GM21576 (cell line): ENCODE data around the gene PALD1.
"Not testable (repeated sequence)": the region's sequence is repeated elsewhere in the genome, so short reads cannot be mapped to it uniquely, and the experiment has no call there.

ENCODE experiments used
- ATAC-seq: cut with Tn5 transposase; IDR thresholded peaks from one replicate; pipeline ENCODE4 v1.9.1; 2021; ENCODE audit warnings: mild to moderate bottlenecking, moderate library complexity; ENCODE audit not compliant: unreplicated experiment

PALD1 gene

DNA sequence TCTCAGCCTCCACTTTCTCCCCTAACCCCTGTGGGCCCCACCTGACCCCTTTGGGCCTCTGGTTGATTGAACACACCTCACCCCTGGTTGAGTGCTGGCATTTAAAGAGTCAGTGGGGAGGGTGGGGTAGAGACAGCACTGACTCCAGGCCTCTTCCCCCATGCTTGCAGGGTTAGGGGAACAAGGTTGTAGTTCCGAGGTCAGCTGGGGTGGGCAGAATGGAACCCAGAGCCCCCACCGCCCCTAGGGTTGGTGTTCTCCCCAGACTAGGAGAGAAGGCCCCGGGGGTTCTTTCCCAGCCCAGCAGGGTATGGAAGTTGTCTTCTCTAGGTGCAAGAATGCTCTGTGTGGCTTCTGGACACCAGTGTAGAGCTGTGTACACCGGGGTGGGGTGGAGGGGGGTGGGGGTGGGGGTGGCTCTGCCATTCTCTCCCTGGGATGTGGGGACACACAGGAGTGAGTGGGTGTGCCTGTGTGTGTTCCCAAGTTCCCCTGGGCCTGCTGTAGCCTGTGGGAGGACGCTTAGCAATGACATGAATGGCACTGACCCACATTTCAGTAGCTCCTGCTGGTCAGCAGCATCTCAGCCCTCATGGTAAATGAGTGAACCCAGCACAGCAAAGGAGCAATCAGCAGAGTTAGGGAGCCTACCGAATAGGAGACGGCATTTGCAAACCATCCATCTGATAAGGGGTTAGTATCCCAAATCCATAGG lies 90.4 kb downstream of the PALD1 start:
- no peak for ATAC-seq

GRCh38 chr10:70571236-70571635 lies 92.7 kb downstream of the PALD1 start:
- no peak for ATAC-seq

GRCh38 chr10:70571636-70572439 lies 93.3 kb downstream of the PALD1 start:
- no peak for ATAC-seq

DNA sequence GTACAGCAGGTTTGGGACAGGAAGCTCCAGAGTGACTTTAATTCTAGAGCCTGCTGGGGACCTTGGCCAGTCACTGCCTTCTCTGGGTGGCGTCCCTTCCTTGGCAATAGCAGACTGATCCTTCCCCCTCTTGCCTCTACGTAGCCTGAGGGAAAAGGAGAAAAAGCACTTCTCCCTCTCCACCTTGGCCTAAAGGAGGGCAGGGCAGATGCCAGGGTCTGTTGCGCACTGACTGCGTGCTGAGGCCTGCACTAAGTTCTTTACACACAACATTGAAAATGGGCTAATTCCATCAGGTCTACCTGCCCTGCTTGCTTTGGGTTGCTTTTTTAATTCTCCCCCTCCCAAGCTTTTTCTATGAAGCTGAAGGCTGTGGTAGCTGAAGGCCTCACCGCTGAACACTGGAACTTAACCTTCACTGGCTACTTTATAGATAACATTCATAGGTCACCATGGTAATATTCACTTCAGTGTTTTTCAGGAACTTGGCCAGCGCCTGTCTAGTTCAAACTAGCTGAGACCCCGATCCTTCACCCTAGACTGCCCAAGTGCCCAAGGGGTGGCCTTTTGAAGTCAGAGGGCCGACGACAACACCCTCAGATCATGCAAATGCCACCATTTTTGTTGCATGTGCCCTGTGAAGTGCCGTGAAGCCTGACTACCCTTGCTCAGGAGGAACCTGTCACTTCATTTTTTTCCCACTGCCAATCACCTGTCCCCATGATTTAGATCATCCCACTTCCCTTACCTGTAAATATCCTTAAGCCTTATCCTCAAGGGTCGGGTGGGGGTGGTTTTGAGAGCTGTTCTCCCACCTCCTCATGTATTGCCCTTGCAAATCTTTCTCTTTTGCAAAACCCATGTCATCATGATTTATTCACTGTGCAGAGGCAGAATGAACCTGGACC lies 95.3 kb downstream of the PALD1 start:
- ATAC-seq: no peak

DNA sequence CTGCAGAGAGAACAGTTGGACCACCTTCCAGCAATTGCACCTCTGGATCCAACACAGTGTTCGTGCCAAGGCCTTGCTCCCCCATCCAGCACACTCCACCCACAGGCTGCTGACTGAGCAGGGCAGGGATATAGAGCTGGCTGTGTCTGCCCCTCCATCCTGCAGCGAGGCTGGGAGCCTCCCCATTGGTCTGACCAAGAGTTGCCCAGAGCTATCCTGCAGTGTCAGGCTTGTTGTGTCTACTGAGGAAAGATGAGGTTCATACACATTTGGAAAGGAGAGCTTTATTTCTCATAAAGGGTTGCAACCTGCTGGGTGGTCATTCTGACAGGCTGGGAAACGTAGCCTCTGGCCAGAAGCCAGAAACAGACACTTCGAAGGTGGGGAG lies 96.9 kb downstream of the PALD1 start:
- ATAC-seq: no peak

DNA sequence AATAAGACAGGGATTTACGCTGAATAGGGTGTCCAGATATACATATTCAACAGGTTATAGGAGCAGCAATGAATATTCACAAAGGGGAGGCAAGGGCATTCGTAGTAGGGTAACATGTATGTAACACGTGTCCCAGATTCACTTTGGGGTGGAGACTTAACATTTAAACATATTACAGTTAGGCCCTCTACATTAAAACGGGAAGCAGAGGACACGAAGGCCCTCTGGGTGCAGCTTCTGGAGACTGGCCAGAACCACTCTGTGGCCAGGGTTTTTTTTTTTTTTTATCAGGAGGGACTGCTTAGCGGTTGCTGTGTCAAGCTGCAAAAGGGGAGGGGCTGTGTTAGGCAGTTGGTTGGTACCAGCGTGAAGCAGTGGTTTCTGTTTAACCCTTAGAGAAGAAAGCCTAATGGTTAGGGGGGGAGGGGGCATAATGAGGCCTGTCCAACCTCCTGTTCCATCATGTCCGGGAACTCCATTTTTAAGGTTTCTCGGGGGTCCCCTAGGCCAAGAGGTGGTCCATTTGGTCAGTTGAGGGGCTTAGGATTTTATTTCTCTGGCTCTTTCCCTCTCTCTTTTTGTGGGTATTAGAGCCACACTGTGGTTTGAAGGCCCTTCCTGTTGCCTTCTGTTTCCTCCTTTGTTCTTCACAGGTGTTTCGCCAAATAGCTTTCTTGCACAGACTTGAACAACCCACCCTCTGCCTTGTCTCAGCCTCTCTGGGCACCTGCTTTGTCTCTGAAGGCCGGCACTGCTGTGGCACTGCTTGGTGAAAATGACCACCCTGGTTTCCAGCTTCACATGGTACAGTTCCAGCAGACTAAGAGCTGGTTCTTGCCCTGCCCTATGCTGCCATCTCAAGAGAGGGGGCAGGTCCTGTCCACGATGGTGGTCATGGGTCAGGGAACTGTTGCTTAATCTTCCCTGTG lies 97.6 kb downstream of the PALD1 start:
- peak; percentile 48 for ATAC-seq

DNA sequence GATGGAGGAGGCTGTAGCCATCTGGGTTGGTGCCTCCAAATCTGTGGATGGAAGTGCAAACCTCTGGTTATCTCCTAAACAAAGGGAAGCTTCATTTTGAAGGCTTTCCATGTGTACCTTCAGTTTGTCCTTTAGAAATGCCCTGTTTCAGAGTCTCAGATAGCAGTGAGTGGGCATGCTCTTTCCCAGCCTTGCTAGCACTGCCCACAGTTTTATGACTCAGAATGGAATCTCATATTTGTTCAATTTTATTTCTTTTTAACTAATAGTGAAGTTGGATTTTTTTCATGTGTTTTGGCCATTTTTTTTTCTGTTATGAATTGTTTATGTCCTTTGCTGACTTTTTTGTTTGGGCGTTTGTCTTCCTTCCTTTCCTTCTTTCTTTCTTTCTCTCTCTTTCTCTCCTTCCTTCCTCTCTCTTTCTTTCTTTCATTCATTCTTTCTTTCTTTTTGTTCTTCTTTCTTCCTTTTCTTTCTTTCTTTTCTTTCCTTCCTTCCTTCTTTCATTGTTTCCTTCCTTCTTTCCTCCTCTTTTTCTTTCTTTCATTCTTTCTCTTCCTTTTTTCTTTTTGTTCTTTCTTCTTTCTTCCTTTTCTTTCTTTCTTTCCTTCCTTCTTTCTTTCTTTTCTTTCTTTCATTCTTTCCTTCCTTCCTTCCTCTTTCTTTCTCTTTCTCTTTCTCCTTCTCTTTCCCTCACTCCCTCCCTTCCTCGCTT lies 98.4 kb downstream of the PALD1 start:
- no peak for ATAC-seq

DNA sequence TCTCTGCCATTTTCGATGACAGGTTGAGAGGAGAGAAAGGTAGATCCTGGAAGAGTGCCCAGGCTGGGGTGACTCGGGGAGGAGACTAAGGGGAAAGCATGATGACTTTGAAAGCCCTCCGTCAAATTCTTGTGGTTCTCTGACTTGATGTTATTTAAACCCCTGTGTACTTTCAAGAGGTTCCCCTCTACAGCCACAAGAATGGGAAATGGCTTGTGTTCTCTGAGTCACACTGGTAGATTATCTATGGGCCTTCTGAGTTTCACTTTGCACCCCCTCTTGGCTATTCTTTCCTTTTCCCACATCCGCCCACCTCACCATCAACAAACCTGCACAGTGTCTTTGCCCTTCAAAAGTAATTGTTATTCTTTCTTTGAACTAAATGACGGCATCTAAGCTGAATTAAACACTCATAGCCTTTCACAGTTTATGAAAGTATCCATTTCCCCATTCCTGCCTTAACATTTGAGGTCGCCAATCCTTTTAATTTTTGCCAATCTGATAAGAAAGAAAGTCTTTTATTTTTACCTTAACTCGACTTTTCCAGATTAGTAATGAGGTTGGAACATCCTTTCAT lies 99.9 kb downstream of the PALD1 start:
- ATAC-seq: peak; percentile 54

- ATAC-seq: no peak
These were observed 100.9 kb downstream of the PALD1 start for GRCh38 chr10:70579234-70580002.

DNA sequence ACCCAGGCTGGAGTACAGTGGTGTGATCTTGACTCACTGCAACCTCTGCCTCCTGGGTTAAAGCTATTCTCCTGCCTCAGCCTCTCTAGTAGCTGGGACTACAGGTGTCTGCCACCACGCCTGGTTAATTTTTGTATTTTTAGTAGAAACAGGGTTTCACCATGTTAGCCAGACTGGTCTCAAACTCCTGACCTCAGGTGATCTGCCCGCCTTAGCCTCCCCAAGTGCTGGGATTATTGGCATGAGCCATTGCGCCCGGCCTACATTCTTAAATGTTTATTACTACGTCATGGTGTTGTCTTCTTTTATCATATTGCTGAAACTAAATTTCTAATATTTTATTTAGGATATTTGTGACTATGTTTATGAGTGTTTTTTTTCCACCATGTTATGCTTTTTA lies 102.6 kb downstream of the PALD1 start:
- not testable (repeated sequence) for ATAC-seq

- ATAC-seq: no peak
These were observed 104.5 kb downstream of the PALD1 start for GRCh38 chr10:70582793-70583668.

- ATAC-seq: no peak
These were observed 105.1 kb downstream of the PALD1 start for GRCh38 chr10:70583669-70584037.

DNA sequence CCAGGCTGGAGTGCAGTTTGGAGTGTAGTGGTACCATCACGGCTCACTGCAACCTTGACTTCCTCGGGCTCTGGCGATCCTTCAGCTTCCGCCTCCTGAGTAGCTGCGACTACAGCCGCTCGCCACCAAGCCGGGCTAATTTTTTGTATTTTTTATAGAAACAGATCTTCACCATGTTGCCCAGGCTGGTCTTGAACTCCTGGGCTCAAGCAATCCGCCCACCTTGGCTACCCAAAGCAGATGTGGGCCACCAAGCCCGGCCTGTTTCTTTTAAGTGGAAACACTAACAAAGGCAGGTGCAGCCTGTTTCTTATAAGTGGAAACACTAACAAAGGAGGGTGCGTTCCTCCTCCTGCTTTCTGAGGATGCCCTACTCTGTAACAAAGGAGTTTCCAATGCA lies 105.8 kb downstream of the PALD1 start:
- ATAC-seq: no peak

- no peak for ATAC-seq
These were observed 106.5 kb downstream of the PALD1 start for GRCh38 chr10:70584909-70585544.

DNA sequence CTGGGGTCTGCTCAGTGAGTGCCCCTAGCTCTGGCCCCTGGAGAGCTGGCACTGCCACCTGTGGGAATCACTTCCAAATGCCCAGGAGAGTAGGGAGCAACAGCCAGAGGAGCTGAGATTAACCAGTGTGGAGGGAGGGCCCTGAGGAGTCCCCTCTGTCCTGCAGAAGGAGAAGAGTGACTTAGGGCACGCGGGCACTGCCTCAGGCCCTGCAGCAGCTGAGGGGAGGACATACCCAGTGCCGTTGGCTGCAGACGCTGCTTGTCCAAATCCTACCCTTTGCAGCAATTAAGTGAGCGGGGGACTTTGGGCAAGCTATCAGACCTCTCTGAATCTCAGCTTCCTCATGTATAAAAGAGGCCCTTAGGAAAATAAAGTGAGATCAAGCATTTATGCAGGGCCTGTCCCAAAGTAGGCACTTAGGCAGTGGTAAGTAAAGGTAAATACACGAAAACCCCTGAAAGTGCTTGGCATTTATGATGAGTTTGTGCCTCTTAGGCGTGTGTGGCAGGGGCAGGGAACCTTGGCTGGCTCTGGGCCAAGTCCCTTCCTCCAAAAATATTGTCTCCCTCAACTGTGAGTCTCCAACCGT lies 107.1 kb downstream of the PALD1 start:
- ATAC-seq: no peak

DNA sequence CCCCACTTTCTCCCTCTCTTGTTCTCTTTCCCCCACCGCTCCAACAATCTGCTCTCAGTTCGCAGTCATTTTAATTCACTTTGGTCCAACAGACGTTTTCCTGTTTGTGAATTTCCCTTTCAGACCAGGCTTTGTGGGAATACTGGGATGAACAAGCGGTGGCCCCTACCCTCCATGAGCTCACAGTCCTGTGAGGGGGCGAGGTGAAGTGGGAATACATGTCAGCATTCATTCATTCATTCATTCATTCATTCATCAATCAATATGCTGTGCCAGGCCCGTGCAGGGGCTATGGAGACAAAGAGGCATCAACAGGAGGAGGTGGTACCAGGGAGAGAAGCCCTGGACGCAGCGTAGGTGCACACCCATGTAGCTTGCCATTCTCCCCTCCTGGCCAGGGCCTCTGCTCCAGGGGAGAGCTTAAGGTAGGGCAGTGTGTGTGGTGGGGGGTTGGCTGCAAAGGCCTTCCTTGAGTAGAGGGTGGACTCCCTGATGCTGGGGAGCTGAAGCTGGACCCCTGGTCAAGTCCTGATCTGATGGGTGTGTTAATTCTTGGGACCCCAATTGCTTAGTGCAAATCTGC lies 107.9 kb downstream of the PALD1 start:
- no peak for ATAC-seq
